T-helper 17 cell (primary cell): Measurements from ENCODE around the gene PHGDH. TPM values are rescaled to one million over a fixed set of nuclear protein-coding genes. Genes with fewer than 3 reads are reported as not detected.

Experiments used
- ATAC-seq: fragments of 150-1000 bp; cut with Tn5 transposase; 2 replicates; pipeline ENCODE4 v1.10.0; 2021; ENCODE audit warnings: mild to moderate bottlenecking, moderate library complexity
- DNase-seq, 3 donors: peaks; one replicate each; pipeline versions ENCODE4 v3.0.0 to v3.0.0-alpha.2; 2020 to 2021
- H3K9me3 ChIP-seq: one replicate; pipeline ENCODE4 v1.7.0; 2013; ENCODE audit warnings: low read length, mild to moderate bottlenecking; ENCODE audit not compliant: control insufficient read depth, poor library complexity, severe bottlenecking
- H3K27ac Mint-ChIP-seq: one replicate; pipeline ENCODE4 v1.8.0; 2022; ENCODE audit warnings: mild to moderate bottlenecking, moderate library complexity, mixed read lengths
- H3K27me3 Mint-ChIP-seq: one replicate; pipeline ENCODE4 v1.8.0; 2022; ENCODE audit warnings: mixed read lengths
- H3K36me3 Mint-ChIP-seq: one replicate; pipeline ENCODE4 v1.8.0; 2022; ENCODE audit warnings: low read depth, mixed read lengths
- H3K4me1 Mint-ChIP-seq: one replicate; pipeline ENCODE4 v1.8.0; 2022; ENCODE audit warnings: mild to moderate bottlenecking, mixed read lengths
- H3K4me3 Mint-ChIP-seq: one replicate; pipeline ENCODE4 v1.8.0; 2022; ENCODE audit warnings: mild to moderate bottlenecking, moderate library complexity, mixed read lengths
- total RNA-seq, 4 donors: library from RNA in 2 of 4; stranded (reverse) in 2 of 4; gene quantifications; one replicate each; pipeline ENCODE4 v1.2.3 and lab custom pipeline; 2022 to 2026

Gene PHGDH
- total RNA-seq, 2 donors from 2014 or later = 1.2 to 2.5 TPM

- no peak overlapping the region for H3K4me3 Mint-ChIP-seq
- no peaks in the 10 kb centered on the region for H3K4me1 Mint-ChIP-seq
- H3K27ac Mint-ChIP-seq = no peak overlapping the region
- ATAC-seq = no peak
- H3K36me3 Mint-ChIP-seq = no peaks in the 10 kb centered on the region
- peaks cover 27% of the 10 kb centered on the region for H3K27me3 Mint-ChIP-seq
- DNase-seq = no peak
- no peaks in the 10 kb centered on the region for H3K9me3 ChIP-seq
Measured at GRCh38 chr1:119767486-119767885, 55.8 kb downstream of the PHGDH start.

GRCh38 chr1:119768778-119769177 lies 57.0 kb downstream of the PHGDH start, which contains the start of gene HMGCS2:
HMGCS2 (minus strand) TSS chr1:119768905; CDS start chr1:119768844, 61 bp downstream.
- no peak for DNase-seq
- no peak for ATAC-seq
- no peaks in the 10 kb centered on the region for H3K9me3 ChIP-seq
- no peak within 1 kb of the TSS for H3K4me3 Mint-ChIP-seq
- H3K27ac Mint-ChIP-seq = no peak within 1 kb of the TSS
- H3K36me3 Mint-ChIP-seq = no peaks in the 10 kb centered on the region
- peaks cover 30% of the 10 kb centered on the region for H3K27me3 Mint-ChIP-seq
- no peaks in the 10 kb centered on the region for H3K4me1 Mint-ChIP-seq

- Mint-ChIP-seq H3K27me3 (peaks cover 32% of the 10 kb centered on the region), H3K4me3 (no peak overlapping the region), H3K27ac (no peak overlapping the region), H3K4me1 (no peaks in the 10 kb centered on the region), H3K36me3 (peaks cover 3% of the 10 kb centered on the region)
- no peaks in the 10 kb centered on the region for H3K9me3 ChIP-seq
- DNase-seq = no peak
- no peak for ATAC-seq
Measured at GRCh38 chr1:119771016-119771415, 59.3 kb downstream of the PHGDH start.

- no peak for ATAC-seq
- H3K9me3 ChIP-seq = no peaks in the 10 kb centered on the region
- peaks cover 3% of the 10 kb centered on the region for H3K36me3 Mint-ChIP-seq
- no peak overlapping the region for H3K27ac Mint-ChIP-seq
- H3K27me3 Mint-ChIP-seq = peaks cover 24% of the 10 kb centered on the region
- no peak overlapping the region for H3K4me3 Mint-ChIP-seq
- H3K4me1 Mint-ChIP-seq = no peaks in the 10 kb centered on the region
- DNase-seq = no peak
Measured at GRCh38 chr1:119771770-119772169, 60.0 kb downstream of the PHGDH start.

- ATAC-seq (no peak), DNase-seq (no peak)
- no peak overlapping the region for H3K27ac Mint-ChIP-seq
- H3K9me3 ChIP-seq = no peaks in the 10 kb centered on the region
- no peak overlapping the region for H3K4me3 Mint-ChIP-seq
- peaks cover 19% of the 10 kb centered on the region for H3K27me3 Mint-ChIP-seq
- H3K4me1 Mint-ChIP-seq = no peaks in the 10 kb centered on the region
- H3K36me3 Mint-ChIP-seq = peaks cover 3% of the 10 kb centered on the region
Measured at GRCh38 chr1:119772298-119772697, 60.6 kb downstream of the PHGDH start.

GRCh38 chr1:119773711-119774241 lies 62.0 kb downstream of the PHGDH start:
- ATAC-seq (no peak), DNase-seq (no peak)
- no peak overlapping the region for H3K27ac Mint-ChIP-seq
- H3K36me3 Mint-ChIP-seq = peaks cover 3% of the 10 kb centered on the region
- H3K9me3 ChIP-seq = no peaks in the 10 kb centered on the region
- no peak overlapping the region for H3K4me3 Mint-ChIP-seq
- H3K27me3 Mint-ChIP-seq = peaks cover 15% of the 10 kb centered on the region
- no peaks in the 10 kb centered on the region for H3K4me1 Mint-ChIP-seq

GRCh38 chr1:119774746-119775490 lies 63.2 kb downstream of the PHGDH start:
- Mint-ChIP-seq H3K4me1 (peaks cover 4% of the 10 kb centered on the region), H3K27ac (no peak overlapping the region), H3K4me3 (no peak overlapping the region), H3K36me3 (peaks cover 3% of the 10 kb centered on the region), H3K27me3 (peaks cover 23% of the 10 kb centered on the region)
- DNase-seq (no peak), ATAC-seq (no peak)
- H3K9me3 ChIP-seq = no peaks in the 10 kb centered on the region

- Mint-ChIP-seq H3K27me3 (peaks cover 46% of the 10 kb centered on the region), H3K4me3 (no peak overlapping the region), H3K36me3 (peaks cover 3% of the 10 kb centered on the region), H3K27ac (no peak overlapping the region), H3K4me1 (peaks cover 7% of the 10 kb centered on the region)
- H3K9me3 ChIP-seq = no peaks in the 10 kb centered on the region
- no peak for ATAC-seq
- DNase-seq = no peak
Measured at GRCh38 chr1:119778359-119778758, 66.6 kb downstream of the PHGDH start.

GRCh38 chr1:119778886-119779560 lies 67.3 kb downstream of the PHGDH start:
- H3K9me3 ChIP-seq = no peaks in the 10 kb centered on the region
- peaks cover 3% of the 10 kb centered on the region for H3K36me3 Mint-ChIP-seq
- DNase-seq = no peak
- no peak overlapping the region for H3K27ac Mint-ChIP-seq
- peaks cover 9% of the 10 kb centered on the region for H3K4me1 Mint-ChIP-seq
- ATAC-seq = no peak
- peaks cover 48% of the 10 kb centered on the region for H3K27me3 Mint-ChIP-seq
- H3K4me3 Mint-ChIP-seq = no peak overlapping the region

- no peak for ATAC-seq
- Mint-ChIP-seq H3K4me1 (peaks cover 12% of the 10 kb centered on the region), H3K36me3 (peaks cover 3% of the 10 kb centered on the region), H3K4me3 (no peak overlapping the region), H3K27me3 (peaks cover 53% of the 10 kb centered on the region), H3K27ac (no peak overlapping the region)
- no peaks in the 10 kb centered on the region for H3K9me3 ChIP-seq
- DNase-seq = no peak
Measured at GRCh38 chr1:119779869-119780356, 68.2 kb downstream of the PHGDH start.

GRCh38 chr1:119781434-119782210 lies 69.9 kb downstream of the PHGDH start:
- H3K9me3 ChIP-seq = no peaks in the 10 kb centered on the region
- DNase-seq (no peak), ATAC-seq (no peak)
- no peak overlapping the region for H3K4me3 Mint-ChIP-seq
- H3K36me3 Mint-ChIP-seq = no peaks in the 10 kb centered on the region
- H3K27ac Mint-ChIP-seq = no peak overlapping the region
- H3K4me1 Mint-ChIP-seq = peaks cover 12% of the 10 kb centered on the region
- peaks cover 57% of the 10 kb centered on the region for H3K27me3 Mint-ChIP-seq

- H3K27ac Mint-ChIP-seq = no peak overlapping the region
- ATAC-seq (no peak), DNase-seq (no peak)
- H3K36me3 Mint-ChIP-seq = no peaks in the 10 kb centered on the region
- peaks cover 57% of the 10 kb centered on the region for H3K27me3 Mint-ChIP-seq
- H3K4me3 Mint-ChIP-seq = no peak overlapping the region
- no peaks in the 10 kb centered on the region for H3K9me3 ChIP-seq
- H3K4me1 Mint-ChIP-seq = peaks cover 12% of the 10 kb centered on the region
Measured at GRCh38 chr1:119782631-119783325, 71.0 kb downstream of the PHGDH start.
